HG02885 (cell line): Measurements from ENCODE around the gene AURKB.

Experiments used
- ATAC-seq: cut with Tn5 transposase; IDR thresholded peaks from one replicate; pipeline ENCODE4 v1.9.1; 2021; ENCODE audit warnings: mild to moderate bottlenecking; ENCODE audit not compliant: unreplicated experiment, poor library complexity

Gene AURKB

GRCh38 chr17:8162997-8163977, 47.1 kb downstream of the AURKB start:
- ATAC-seq, result peak; percentile 20

DNA sequence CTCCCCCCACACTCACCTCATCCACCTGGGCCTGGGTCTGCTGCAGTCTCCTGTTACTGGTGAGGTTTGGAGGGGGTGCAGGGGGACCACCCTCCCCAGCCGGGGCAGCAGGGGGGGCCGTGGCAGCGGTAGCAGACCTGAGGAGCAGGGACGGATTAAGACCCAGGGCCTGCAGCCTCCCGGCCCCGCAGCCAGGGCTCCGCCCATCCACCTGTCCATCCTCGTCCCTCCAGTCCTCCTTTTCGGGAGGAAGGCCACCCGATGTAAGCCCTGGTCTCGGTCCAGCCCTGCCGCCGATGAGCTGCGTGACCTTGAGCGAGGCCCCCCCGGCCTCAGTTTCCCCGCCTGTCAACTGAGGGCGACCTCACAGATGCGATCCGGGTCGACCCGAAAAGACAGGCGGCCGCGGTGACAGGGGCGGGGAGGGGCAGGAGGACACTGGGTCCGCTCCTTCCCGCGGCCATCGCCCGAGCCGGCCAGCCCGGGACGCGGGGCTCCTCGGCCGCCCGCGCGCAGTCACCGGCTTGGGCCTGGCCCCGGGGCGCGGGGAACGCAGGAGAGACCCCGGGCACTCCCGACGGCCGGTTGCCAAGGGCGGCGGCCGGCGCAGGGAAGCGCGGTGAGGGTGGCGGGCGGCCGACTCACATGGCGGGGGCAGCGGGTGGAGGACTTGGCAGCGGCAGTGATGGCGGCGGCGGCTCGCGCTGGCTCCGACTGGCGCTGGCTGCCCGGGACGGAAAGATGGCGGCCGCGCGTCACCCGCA, 48.0 kb downstream of the AURKB start, which contains the start of gene VAMP2:
Gene VAMP2, minus strand, starts transcription at position 716 of the 764 bp plus-strand sequence. Its CDS starts 69 bp downstream, at position 647.
- peak; percentile 46 for ATAC-seq

DNA sequence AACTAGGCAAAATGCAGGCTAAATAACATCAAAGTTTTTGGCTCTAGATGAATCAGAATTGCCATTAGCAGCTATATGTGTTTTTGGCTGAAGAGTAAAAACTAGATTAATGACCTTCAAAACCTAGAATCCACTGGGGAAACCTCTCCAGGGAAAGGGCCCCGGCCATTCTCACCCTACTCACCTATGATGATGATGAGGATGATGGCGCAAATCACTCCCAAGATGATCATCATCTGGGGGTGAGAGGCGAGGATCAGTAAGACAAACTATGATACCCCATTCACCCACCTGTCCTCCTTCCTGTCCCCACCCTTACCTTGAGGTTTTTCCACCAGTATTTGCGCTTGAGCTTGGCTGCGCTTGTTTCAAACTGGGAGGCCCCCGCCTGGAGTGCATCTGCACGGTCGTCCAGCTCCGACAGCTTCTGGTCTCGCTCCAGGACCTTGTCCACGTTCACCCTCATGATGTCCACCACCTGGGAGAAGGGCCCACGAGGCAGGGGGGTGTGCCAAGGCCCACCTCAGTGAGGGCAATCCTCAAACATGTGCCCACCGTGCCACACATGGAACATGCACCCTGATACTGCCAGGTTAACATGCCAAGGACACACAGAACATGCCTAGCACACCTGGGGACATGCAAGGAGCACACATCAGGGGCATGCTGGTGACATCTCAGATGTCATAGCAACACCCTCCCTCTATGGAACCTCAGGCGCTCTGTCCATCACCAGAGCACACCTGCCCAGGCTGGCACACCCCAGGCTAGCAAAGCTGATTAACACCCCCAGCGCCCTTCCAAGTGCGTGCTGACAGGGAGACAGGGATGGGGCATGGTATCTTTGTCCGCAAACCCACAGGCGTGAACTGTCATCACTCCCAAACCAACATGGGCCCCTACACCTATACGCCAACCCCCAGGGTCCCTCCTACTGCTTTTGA, 48.8 kb downstream of the AURKB start:
- ATAC-seq, result no peak

GRCh38 chr17:8160741-8161221, 49.6 kb downstream of the AURKB start:
- ATAC-seq, result no peak

- no peak for ATAC-seq
Measured at GRCh38 chr17:8160224-8160577, 50.2 kb downstream of the AURKB start.

- no peak for ATAC-seq
Measured at GRCh38 chr17:8159459-8160223, 50.7 kb downstream of the AURKB start.

DNA sequence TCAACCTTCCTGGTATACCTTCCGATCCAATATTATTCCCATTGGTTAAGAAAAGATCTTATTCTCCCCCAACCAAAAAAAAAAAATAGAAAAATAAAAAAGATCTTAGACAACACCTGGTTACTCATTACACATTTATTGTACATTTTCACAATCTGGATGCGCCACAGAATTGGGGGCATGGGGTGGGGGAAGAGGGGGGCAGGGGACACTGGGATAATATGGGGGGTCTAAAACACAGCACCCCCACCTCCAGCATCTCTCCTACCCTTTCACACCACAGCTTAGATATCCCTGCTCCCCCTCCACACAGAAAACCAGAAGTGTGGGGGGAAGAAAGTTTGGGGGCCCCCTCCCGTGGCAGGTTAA, 51.4 kb downstream of the AURKB start:
- ATAC-seq, result no peak

- ATAC-seq, result no peak
Measured at GRCh38 chr17:8158267-8159031, 51.9 kb downstream of the AURKB start.

DNA sequence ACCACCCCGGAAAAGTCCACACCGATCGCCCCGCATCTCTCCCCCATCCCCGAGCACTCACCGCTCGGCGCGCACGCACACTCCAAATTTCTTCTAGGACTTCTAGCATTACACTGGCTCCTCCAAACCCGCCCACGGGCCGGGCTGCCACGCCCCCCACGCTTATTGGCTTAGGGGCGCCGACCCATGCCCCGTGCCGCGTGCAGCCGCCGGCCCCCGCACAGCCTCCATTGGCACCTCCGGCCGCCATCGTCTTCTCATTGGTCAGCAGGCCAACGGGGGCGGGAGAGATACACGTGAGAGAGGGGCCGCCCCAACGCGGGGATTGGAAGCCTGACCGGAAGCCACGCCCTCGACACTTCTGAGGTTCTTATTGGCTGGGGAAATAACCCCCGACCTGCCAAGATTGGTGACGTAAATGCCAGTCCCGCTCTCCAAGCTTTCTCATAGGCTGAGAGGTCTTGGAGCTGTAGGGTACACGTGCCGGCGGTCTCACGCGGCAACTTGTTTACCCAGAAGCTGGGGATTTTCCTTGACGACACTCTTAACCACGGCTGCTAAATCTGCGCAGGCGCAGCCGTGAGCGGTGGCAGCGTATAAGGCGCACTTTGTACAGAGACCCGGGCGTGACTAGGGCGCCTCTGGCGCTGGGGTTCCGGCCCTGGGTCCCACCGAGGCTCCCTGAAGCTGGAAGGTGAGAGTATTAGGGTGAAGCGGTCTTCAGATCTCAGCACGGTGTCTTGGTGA, 54.0 kb downstream of the AURKB start:
- peak; percentile 82 for ATAC-seq

GRCh38 chr17:8155996-8156245, 54.5 kb downstream of the AURKB start:
- no peak for ATAC-seq

GRCh38 chr17:8155231-8155995, 55.0 kb downstream of the AURKB start:
- ATAC-seq, result no peak
